C4-2B (cell line): ENCODE data around the gene DNAH1.

Experiments used
- H3K27ac ChIP-seq: fragments of 450-650 bp; 2 replicates; pipeline ENCODE4 v1.5.1; 2017
- ZFX ChIP-seq: fragments of 450-650 bp; IDR thresholded peaks from 2 replicates; pipeline ENCODE4 v1.6.1; 2017
- TF ChIP-seq, protein P1 (sequence below): fragments of 450-650 bp; conservative IDR thresholded peaks from 2 replicates; pipeline ENCODE4 v1.5.1; 2017; ENCODE audit warnings: mild to moderate bottlenecking

Gene DNAH1

DNA sequence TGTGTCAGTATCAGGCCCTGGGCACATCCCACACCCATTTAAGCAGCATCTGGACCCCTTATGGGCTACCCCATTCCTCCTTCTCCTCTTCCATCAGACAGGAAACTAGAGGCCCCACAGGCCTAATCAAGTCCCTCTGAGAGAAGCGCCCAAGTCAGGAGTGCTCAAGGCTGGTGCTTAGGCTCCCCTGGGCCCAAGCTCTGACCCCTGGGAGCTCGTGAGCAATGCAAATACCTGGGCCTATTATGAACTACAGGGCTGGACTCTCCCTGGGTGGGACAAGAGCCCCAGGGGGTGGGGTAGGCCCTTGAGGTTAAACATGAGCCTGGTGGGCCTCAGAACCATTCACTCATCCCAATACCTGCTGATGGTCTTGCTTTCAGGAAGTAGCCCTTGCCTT lies 71.4 kb downstream of the DNAH1 start:
- no peak overlapping the region for H3K27ac ChIP-seq
- no peak for TF ChIP-seq ZFX
- TF ChIP-seq, protein P1, sequence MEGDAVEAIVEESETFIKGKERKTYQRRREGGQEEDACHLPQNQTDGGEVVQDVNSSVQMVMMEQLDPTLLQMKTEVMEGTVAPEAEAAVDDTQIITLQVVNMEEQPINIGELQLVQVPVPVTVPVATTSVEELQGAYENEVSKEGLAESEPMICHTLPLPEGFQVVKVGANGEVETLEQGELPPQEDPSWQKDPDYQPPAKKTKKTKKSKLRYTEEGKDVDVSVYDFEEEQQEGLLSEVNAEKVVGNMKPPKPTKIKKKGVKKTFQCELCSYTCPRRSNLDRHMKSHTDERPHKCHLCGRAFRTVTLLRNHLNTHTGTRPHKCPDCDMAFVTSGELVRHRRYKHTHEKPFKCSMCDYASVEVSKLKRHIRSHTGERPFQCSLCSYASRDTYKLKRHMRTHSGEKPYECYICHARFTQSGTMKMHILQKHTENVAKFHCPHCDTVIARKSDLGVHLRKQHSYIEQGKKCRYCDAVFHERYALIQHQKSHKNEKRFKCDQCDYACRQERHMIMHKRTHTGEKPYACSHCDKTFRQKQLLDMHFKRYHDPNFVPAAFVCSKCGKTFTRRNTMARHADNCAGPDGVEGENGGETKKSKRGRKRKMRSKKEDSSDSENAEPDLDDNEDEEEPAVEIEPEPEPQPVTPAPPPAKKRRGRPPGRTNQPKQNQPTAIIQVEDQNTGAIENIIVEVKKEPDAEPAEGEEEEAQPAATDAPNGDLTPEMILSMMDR = no peak

DNA sequence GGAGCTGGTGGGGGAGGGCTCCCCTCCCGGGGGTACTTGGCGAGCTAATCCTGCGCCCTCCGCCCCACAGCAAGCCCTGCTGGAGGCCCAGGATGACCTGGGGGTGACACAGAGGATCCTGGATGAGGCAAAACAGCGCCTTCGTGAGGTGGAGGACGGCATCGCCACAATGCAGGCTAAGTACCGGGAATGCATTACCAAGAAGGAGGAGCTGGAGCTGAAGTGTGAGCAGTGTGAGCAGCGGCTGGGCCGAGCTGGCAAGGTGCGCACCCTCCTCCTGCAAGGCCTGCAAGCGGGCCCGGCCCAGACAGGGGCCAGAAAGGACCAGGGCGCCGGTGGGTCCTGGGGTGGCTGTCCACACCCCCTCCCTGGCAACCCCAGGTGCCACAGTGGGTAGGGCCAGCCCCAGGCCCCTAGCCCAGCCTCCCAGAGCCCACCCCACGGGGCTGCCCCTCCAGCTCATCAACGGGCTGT lies 72.3 kb downstream of the DNAH1 start:
- H3K27ac ChIP-seq = no peak overlapping the region
- TF ChIP-seq ZFX = no peak
- TF ChIP-seq, protein P1 = no peak

DNA sequence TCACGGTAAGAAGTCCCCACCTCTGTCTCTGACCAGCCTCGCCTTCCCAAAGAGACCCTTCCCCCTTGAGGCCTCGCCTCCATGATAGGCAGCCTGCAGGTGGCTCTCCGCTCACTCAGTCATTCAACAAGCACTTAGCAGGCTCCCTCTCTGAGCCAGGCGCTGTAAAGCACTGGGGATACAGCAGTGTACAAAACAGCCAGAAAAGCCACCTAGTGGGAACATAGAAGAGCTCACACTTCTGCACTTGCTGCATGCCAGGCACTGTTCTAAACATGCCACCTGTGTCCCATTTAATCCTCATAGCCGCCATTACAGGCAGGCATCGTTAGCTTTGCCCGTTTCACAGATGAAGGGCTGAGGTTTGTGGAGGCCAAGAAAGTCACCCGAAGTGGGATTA lies 72.8 kb downstream of the DNAH1 start:
- no peak overlapping the region for H3K27ac ChIP-seq
- TF ChIP-seq, protein P1 = no peak
- no peak for TF ChIP-seq ZFX

DNA sequence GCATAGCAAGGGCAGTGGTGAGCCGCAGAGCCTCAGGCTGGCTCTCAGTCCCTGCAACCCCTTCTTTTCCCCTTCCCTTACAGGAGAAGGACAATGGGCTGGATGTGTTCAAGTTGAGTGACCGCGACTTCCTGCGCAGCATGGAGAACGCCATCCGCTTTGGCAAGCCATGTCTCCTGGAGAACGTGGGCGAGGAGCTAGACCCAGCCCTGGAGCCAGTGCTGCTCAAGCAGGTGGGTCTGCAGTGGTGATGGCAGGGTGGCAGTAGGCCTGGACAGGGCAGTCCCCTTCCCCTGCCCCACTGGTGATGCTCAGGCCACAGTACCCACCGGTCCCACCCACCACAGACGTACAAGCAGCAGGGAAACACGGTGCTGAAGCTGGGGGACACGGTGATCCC lies 75.0 kb downstream of the DNAH1 start:
- TF ChIP-seq ZFX = no peak
- no peak overlapping the region for H3K27ac ChIP-seq

DNA sequence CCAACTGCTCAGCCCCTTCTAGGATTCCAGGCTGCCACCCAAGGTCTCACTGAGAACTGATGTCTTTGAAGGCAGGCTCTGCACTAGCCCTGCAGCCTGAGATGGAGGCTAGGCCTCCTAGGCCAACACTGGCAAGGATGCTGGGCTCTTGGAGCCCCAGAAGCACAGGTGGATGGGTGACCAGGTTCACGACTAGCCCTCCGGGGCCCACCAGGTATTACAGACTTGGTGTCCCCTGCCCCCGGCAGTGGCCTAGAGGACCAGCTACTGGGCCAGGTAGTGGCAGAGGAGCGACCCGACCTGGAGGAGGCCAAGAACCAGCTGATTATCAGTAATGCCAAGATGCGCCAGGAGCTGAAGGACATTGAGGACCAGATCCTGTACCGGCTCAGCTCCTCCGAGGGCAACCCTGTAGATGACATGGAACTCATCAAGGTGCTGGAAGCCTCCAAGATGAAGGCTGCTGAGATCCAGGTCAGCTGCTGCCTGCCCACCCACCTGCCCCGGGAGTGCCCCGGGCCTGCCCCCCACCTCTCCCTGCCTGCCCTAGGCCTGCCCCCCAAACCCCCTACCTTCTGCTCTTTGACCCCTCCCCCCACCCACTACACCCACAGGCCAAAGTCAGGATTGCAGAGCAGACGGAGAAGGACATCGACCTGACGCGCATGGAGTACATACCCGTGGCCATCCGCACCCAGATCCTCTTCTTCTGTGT lies 76.3 kb downstream of the DNAH1 start:
- TF ChIP-seq, protein P1 = no peak
- no peak for TF ChIP-seq ZFX
- H3K27ac ChIP-seq = no peak overlapping the region

DNA sequence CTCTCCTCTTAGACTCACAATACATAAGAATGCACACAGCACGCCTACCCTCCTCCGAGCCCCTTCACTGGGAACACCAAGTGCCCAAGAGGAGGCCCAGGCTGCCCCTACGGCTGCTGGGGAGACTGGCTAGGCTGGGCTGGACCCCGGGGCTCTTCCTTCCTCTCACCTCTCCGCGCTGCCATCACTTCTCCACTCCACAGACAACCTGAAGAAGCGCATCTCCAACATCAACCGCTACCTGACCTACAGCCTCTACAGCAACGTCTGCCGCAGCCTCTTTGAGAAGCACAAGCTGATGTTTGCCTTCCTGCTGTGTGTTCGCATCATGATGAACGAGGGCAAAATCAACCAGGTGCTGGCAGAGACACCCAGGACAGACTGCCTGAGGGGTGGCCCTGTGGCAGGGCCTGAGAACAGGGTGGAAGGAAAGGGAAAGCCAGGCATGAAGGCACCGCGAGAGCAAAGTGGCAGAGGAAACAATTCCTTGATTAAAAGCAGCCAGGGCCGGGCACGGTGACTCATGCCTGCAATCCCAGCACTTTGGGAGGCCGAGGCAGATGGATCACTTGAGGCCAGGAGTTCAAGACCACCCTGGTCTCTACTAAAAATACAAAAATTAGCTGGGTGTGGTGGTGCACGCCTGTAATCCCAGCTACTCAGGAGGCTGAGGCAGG lies 77.2 kb downstream of the DNAH1 start:
- H3K27ac ChIP-seq = no peak overlapping the region
- TF ChIP-seq, protein P1 = no peak
- TF ChIP-seq ZFX = no peak

DNA sequence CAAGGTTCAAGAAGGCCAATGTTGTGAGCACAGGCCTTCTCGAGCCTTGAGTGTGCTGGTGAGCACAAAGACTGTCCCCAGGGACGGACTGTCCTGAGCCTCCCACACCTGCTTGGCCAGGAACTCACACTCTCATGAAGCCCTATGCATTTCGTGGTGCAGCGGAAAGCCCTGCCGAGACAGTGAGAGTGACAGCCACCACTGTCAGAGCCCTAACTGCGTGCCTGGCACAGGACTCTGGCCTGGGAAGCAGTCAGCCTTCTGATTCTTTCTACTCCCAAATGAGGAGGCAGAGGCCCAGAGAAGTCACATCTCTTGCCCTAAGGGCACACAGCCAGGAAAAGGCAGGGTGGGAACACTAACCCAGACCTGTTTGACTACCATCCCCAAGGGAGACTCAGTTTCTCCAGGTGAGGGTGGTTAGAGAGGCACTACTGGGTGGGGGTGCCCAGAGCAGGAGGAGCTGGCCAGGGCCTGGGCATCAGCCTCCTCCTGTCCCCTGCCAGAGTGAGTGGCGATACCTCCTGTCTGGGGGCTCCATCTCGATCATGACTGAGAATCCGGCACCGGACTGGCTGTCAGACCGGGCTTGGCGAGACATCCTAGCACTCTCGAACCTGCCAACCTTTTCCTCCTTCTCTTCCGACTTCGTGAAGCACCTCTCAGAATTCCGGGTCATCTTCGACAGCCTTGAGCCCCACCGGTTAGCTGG lies 78.0 kb downstream of the DNAH1 start:
- H3K27ac ChIP-seq = no peak overlapping the region
- TF ChIP-seq, protein P1 = no peak
- no peak for TF ChIP-seq ZFX
